Left renal pelvis (tissue), 4 donors: Measurements from ENCODE around the gene CDC45. TPM values are rescaled to one million over a fixed set of nuclear protein-coding genes. Genes with fewer than 3 reads are reported as not detected.

Experiments used
- DNase-seq, 4 donors: peaks; one replicate each; pipeline ENCODE4 v3.0.0-alpha.2; 2013; ENCODE audit warnings: low read depth in 4 of 4, low spot score in 3 of 4
- polyA plus RNA-seq, 4 donors: library from polyadenylated mRNA; unstranded; fragments of 120-200 nt; gene quantifications; one replicate each; pipeline ENCODE4 v1.2.1, GENCODE V29; 2013; ENCODE audit not compliant: insufficient read length in 4 of 4

Gene CDC45
- polyA plus RNA-seq, 4 donors: 14.0 to 23.6 (median 19.9) TPM

DNA sequence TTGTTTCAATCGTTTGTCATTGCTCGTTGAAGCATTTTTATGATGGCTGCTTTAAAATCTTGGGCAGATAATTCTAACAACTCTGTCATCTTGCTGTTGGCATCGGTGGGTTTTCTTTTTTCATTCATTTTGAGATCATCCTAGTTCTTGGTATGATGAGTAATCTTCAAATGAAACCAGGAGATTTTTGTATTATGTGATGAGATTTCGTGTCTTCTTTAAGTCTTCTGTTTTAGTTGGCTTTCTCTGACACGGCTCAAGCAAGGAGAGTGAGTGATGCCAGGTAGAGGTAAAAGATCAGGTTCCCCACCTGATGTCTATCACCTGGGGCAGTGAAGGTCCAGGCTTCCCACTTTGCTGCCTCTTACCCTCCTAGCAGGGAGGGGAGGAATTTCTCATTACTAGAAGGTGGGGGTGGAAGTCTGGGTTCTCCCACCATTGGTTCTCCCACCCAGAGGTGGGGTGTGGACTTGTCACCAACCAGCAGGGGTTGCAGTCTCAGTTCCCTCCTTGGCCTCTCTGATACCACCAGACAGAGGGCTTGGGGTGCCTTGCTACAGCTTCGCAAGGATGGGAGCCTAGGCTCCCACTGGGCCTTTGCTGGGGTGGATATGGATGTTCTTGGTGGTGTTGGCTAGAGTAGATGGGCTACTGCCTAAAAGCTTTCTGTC, 12.9 kb downstream of the CDC45 start:
- DNase-seq: no peak

DNA sequence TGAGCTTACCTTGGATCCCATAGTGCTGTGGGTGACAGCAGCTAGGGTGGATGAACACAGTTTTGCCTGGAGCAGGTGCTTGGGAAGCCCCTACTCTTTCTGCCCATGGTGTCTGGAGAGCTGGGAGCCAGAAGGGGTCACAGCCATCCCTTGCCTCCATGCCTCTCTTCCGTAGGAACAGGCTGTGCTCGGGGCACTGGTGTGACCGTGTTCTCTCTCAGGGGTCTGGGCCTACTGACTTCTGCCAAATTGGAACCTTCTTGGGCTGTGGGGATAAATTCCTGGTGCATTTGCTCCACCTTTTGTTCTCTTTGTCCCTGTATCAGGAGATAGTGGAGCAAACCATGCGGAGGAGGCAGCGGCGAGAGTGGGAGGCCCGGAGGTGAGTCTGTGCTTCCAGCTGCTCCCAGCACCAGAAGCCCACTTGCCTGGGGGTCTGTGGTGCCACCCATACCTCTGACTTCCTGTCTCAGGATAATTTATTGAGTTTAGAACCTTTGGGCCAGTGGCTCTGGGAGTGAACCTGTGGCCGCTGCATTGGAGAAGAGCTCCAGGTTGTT, 14.4 kb downstream of the CDC45 start:
- no peak for DNase-seq

DNA sequence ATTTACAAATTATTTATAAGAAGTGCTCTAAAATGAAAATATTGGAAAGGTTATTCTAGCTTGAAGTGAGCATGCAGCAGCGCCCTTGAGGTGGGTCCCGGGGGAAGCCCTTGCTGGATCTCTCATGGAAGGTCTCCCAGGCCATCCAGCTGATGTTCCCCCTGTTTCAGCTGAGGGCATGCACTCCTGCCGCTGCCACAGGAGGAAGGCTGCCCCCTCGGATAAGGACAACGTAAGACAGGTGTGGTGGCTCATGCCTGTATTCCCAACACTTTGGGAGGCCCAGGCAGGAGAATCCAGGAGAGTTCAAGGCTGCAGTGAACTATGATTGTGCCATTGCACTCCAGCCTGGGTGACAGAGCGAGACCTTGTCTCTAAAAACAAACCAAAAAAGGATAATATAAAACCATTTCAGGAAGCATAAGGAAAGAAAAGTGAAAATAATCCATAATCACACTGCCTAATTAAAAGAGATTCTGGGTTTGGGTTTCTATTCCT, 15.0 kb downstream of the CDC45 start:
- no peak for DNase-seq

DNA sequence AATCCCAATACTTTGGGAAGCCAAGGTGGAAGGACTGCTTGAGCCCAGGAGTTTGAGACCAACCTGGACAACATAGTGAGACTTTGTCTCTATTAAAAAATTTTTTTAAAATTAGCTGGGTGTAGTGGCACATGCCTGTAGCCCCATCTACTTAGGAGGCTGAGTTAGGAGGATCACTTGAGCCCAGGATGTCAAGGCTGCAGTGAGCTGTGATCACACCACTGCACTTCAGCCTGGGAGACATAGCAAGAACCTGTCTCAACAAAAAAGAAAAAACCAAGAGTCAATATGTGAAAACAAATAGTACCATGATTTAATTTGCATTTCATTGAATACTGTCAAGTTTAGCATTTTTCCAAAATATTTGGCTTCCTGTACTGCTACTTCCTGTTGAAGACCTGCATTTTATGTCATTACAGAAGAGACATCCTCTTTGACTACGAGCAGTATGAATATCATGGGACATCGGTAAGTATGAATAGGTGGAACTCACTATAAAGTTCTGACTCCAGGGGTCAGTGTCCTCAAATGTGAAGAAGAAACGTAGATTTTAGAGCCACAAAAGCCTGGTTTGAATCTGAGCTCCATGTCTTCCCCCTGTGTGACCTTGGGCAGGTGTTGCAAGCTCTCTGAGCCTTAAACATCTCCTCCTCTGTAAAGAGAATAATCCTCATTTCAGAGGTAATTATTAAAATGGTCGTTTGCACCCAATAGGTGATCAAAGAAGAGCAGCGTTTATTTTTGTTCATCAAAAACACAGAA, 16.0 kb downstream of the CDC45 start:
- no peak for DNase-seq

DNA sequence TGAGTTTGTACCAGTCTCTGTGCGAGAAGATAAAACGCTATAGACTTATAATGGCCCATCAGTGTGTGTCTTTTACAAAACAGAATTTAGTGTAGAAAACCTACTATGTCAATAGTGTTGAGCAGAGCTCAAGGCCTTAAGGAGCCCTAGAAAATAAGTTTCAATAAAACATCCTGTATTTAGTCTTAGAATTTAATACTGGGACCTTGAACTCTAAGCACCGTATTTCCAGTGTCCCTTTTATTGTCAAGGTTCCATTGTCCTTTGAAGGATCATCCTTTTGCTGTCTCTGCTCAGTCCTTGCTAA, 16.6 kb downstream of the CDC45 start:
- no peak for DNase-seq

DNA sequence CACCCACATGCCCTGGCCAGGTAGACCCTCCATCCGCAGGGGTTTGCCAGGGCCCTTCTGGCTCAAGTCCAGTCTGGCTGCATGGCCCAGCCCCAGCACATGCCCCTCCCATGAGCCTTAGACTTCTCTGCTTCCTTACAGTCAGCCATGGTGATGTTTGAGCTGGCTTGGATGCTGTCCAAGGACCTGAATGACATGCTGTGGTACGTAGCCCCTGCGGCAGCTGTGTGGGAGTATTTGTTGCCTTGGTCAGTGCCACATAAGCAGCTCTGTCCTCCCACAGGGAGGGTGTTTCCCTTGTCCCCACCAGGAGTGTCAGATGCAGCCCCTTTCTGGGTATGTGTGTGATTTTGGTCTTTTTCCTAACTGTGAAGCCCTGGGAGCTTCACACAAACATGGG, 17.5 kb downstream of the CDC45 start:
- no peak for DNase-seq

DNA sequence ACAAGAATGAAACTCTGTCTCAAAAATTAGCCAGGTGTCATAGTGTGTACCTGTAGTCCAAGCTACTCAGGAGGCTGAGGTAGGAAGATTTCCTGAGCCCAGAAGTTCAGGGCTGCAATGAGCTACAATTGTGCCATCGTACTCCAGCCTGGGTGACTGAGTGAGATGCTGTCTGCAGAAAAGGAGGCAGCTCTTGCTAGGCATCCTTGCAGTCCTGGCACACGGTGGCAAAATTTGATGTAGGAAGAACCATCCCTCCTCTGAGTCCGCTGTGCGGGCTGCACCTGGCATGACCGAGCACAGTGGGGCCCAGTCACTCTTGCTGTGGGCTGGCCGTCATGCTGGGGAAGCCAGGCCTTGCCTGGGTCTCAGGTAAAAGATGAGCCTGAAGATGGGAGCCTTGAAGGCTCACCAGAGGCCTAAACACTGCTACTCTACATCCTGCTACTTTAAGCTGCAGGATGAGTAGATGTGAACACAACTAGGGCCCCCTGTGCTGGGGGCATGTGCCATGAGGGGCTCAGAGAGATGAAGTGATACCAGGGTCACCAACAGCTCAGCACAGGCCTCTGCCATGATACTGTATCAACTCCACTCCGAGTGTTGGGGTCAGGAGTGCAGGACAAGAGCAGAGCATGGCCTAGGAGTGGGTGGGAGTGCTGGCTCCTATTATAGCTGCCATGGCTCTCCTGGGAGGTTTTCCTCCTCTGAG, 18.6 kb downstream of the CDC45 start:
- DNase-seq: no peak

DNA sequence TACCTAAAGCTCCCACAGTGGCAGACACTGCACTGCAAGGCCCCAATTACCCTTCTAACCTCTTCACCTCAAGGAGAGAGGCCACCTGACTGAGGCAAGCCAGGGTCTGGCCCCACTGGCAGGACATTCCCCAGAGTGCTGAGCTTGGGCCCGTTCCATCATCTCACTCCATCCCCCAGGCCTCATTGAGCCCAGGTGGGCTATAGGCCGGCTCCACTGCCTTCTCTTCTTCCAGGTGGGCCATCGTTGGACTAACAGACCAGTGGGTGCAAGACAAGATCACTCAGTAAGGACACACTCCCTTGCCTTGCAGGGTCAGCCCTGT, 19.1 kb downstream of the CDC45 start:
- no peak for DNase-seq

DNA sequence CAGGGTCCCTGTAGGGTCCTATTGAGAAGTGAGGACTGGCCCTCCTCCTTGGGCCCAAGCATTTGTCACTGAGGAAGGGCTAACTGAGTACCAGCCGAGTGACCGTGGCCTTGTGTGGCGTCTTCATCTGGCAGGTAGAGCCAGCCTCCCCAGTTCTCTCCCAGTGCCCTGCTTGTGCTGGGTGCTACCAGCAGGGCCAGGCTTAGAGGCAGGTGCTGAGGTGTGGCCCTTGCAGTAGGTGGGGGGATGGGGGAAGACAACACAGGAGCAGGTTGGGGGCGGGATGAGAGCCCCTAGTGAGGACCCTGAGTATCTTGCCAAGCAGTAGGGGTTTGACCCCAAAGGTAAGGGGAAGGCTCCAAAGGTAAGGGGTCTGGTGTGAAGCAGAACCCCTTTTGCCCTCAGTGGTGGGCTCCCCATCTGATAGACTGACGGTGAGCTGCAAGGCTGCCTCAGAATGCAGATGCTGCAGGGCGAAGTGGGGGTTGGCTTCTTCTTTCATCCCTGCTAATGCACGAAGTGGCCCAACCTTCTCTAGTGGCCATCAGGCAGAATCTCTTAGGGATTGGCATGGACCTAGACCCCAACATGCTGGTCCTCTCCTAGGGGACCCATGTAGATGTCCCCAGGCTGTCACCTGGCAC, 19.6 kb downstream of the CDC45 start:
- DNase-seq: no peak

DNA sequence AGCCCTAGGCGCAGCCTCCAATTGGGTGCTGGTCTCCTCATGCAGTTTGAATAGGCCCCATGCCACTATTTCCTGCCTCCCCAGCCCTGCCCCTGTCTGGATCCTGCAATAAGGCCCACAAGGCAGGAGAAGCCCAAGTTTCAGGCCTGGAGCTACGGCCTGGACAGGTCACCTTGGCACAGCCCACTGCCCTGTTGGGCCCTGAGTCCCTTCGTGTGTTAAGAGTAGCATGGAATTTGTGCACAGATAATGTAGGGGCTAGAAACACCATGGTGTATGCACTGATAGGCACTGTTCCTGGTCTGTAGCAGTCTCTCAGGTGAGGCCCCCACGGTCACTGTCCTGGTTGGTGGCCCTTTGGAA, 20.1 kb downstream of the CDC45 start:
- DNase-seq: no peak

DNA sequence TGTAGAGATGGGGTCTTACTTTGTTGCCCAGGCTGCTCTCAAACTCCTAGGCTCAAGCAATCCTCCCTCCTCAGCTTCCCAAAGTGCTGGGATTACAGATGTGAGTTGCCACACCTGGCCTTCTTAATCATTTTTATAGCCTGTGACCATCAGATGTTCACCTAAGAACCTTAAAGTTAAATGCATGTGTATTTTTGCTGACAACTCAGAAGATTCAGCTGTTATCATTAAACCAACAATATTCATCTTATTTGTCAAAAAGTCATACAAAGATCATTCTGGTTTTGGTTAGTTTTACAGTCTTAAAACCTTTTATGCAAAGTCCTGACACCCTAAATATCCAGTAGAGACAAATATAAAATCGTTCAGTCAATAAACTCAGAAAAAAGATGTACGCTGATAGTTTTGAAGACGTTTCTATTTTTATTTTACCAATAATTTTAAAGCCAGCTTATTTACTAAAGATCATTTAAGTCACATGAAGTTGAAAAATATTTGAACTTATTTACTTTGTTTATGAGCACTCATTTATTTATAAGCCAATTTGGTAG, 22.3 kb downstream of the CDC45 start:
- DNase-seq: no peak

DNA sequence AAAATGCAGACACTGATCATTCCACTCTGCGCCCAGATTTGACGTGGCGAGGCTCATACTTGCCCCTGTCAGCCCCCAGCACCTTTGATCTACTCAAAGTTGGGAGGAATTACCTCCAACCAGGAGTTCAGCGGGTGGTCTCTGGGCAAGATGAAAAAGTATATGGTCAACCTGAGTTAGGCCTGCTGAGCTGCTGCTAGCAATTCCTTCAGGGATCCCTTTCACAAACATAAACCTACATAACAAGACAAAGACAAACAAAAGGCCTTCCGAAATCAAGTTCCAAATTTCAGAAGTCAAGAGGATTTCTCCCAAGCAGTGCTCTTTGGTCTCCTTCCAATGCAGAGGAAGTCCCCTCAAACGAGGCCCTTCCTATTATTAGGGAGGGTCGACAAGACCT, 23.6 kb downstream of the CDC45 start:
- no peak for DNase-seq

DNA sequence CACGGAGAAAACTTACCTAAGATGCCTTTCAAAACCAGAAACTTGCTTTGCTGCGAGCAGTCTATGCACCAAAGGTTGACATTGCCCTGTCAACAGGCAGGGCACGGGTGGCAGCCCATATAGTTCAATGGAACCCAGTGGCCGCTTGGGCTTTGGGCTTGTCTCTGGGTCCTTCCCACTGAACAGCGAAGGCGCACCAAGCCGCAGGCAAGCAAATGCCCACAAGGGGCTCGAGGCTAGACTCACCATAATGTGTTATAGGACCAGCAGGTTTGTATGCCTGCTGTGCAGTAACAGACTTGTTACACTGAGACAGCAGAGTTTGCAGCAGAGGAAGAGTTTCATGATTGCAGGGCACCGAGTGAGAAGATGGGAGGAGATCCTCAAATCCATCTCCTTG, 24.1 kb downstream of the CDC45 start:
- DNase-seq: no peak

DNA sequence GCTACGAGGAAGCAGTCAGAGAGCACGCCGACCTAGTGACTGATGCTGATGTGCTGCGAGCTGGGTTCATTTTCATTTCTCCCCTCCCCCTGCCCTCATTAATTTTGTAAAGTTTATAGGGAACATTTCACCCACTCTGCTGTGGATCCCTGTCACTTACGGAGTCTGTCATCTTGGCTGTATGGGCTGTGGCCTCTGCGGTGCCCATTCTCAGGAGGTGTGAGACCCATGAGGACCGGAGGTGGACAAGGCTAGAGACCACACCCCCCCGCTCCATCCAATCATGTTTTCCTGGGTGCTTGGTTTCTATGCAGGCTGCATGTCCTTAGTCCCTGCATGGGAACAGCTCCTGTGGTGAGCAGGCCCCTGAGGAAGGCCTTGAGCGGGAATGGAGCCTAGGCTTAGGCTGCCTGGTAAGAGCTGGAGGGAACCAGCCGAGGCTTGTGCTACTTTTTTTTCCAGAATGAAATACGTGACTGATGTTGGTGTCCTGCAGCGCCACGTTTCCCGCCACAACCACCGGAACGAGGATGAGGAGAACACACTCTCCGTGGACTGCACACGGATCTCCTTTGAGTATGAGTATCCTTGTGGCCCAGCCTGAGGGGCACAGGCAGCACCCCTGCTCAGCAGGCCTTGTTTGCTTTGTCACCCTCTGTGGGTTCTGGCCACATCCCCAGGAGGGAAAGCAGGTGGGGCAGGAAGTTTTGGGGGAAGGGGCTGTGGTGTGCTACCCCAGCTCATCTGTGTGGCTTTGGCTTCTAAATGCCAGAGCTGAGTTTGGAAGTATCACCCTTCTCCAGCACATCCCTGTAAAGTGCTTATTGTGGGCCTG, 25.4 kb downstream of the CDC45 start:
- DNase-seq: no peak

DNA sequence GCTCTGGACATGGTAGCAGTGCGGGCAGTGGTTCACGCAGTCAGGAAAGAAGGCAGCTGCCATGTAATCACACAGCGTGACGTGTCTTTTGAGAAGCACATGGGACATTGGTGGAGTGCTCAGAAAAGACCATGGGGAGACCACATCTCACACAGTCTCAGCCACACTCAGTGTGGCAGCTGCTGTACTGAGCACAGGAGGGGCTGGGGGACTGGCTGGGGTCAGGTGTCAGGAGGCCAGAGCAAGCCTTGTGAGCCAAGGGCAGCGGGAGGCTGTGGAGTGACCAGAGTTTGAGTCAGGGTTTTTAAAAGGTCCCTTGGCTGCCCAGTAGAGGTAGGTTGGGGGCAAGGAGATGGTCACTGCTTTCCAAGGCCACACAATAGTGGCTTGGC, 26.0 kb downstream of the CDC45 start:
- DNase-seq: no peak

DNA sequence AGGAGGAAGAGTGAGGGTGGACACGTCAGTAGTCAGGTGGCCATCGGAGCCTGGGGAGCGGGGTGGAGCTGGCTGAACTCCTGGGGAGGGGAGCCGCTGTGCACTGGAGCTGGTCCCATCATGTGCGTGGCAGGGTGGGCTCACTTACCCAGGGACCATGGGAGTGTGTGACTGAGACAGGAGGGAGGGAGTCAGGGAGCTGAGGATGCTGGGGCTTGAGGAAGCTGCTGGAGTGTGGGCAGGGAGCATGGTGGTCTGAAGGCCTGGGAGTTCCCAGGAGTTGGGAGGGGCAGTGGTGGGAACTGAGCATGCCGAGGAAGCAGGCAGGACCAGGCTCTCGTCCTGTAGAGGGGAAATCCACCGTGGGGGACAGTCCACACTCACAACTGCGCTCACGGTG, 26.5 kb downstream of the CDC45 start:
- DNase-seq: no peak

DNA sequence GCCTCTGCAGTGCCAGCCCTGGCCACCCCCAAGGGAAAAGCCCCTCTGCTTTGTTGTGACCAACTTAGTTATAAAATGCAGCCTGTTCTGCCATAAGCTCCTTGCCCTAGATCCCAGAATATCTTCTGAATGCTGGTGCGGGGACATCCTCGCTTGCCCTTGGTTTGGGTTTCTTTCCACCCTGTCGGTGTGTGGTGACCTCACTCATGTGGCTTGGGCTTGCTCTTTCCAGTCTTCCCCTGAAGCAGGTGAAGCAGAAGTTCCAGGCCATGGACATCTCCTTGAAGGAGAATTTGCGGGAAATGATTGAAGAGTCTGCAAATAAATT, 27.8 kb downstream of the CDC45 start:
- no peak for DNase-seq

DNA sequence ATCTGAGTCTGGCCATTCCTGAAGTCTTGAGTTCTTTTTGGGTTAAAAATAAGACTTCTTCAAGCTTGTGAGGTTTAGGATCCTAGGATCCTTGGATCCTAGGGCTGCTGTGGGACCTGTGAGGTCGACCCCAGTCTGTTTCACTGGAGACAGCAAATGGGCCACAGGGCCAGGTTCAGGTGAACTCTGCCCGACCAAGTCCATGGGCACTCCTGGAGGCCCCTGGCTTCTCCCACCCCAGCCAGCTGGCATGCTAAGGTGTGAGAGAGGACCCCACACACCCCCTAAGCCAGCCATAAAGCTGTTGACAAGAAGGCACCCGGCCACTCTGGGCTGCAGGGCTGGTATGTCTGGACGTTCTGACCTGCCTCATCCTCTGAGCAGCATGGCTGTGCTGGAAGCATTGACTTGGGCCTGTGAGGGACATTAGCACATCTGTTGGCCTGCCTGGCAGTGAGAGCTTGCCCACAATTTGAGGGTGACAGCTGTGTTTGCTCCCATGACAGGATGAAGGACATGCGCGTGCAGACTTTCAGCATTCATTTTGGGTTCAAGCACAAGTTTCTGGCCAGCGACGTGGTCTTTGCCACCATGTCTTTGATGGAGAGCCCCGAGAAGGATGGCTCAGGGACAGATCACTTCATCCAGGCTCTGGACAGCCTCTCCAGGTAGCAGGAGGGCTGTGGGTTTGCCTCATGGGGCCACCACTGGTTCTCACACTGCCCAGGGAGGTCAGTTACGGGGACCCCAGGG, 28.5 kb downstream of the CDC45 start:
- no peak for DNase-seq

DNA sequence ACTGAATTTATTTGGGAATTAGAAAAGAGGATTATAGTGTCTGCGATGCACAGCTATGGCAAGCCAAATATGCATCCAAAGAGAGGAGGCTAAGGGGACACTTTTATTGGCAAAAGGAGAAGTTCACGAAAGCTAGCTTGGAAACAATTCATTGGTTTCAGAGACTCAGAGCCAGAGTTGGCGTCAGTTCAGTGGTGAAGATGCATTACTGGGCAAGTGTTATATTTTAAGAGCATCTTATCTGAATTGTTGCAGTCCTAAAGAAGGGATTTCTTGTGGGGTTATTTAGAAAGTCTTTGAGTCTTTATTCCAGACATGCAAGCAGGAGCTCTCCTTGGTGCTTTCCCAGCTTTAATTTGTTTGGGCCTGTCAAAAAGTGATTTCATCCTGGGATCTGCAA, 29.5 kb downstream of the CDC45 start:
- no peak for DNase-seq

DNA sequence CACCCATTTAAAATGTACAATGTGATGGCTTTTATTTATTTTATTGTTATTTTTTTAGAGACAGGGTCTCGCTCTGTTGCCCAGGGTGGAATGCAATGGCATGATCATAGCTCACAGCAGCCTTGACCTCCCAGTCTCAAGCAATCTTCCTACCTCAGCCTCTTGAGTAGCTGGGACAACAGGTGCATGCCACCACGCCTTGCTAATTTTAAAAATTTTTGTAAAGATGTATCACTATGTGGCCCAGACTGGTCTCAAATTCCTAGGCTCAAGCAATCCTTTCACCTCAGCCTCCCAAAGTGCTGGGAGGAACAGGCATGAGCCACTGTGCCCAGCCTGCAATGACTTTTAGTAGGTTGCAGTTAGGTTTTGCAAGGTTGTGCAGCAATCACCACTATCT, 30.2 kb downstream of the CDC45 start:
- no peak for DNase-seq
